ENCODE results near the gene TECPR1. TPM values are rescaled to one million over a fixed set of nuclear protein-coding genes. Genes with fewer than 3 reads are reported as not detected.

TECPR1 gene
- total RNA-seq, 1 experiment from 2014 or later = 13.9 TPM

- no peak for TF ChIP-seq CTCF (conservative IDR thresholded peaks at IDR 0.05)
- H3K4ac ChIP-seq (ENCODE audit: low read depth, low read length) = no peak overlapping the region
- no peaks in the 10 kb centered on the region for H3K23me2 ChIP-seq (ENCODE audit: insufficient read length, low read depth, low read length, poor library complexity, severe bottlenecking)
- no peak overlapping the region for H2BK12ac ChIP-seq (ENCODE audit: insufficient read length, low read depth, low read length)
- no peak overlapping the region for H2BK5ac ChIP-seq (ENCODE audit: insufficient read length, low read length)
- H3K9me3 ChIP-seq (ENCODE audit: control insufficient read depth, low read depth, low read length) = no peaks in the 10 kb centered on the region
- H3K4me2 ChIP-seq (ENCODE audit: insufficient read depth, insufficient read length, low read length) = no peak overlapping the region
- no peak overlapping the region for H4K91ac ChIP-seq (ENCODE audit: insufficient read length, low read depth, low read length)
- H4K5ac ChIP-seq (ENCODE audit: insufficient read length, low read depth, low read length) = no peak overlapping the region
- Mint-ChIP-seq H3K36me3 (ENCODE audit: insufficient read depth in 1 of 3, low read depth in 3 of 3) (peaks cover 4 to 16% (median 5%) of the 10 kb centered on the region in 3 experiments; a peak in 6 of 7 replicates), H3K4me3 (no peak overlapping the region), H3K27me3 (ENCODE audit: low read depth) (no peaks in the 10 kb centered on the region), H3K9me3 (no peaks in the 10 kb centered on the region), H3K4me1 (peaks cover 9 to 13% of the 10 kb centered on the region in 2 experiments), H3K27ac (0 out of 7 replicates have a peak overlapping the region, but pooled peaks of 1 of the 3 experiments have one; percentile 44)
- H3K18ac ChIP-seq (ENCODE audit: insufficient read length, low read depth, low read length) = no peak overlapping the region
- DNase-seq = no peak
- no peak overlapping the region for H3K14ac ChIP-seq (ENCODE audit: insufficient read depth, low read length)
- no peak overlapping the region for H3T11ph ChIP-seq (ENCODE audit: low read length)
- no peak overlapping the region for H2BK120ac ChIP-seq (ENCODE audit: low read depth, low read length, poor library complexity, severe bottlenecking)
- H3K4me1 ChIP-seq (ENCODE audit: insufficient read depth, low read length) = peaks cover 2% of the 10 kb centered on the region; the same call in 1 of the 2 replicates
- no peaks in the 10 kb centered on the region for H4K20me1 ChIP-seq (ENCODE audit: control insufficient read depth, insufficient read depth, insufficient read length)
- H2AK5ac ChIP-seq (ENCODE audit: insufficient read length, low read length) = no peak overlapping the region
- H3K27me3 ChIP-seq (ENCODE audit: insufficient read depth, low read length) = no peaks in the 10 kb centered on the region
- H4K8ac ChIP-seq (replicated peaks; ENCODE audit: insufficient read length, low read depth, low read length) = no peak overlapping the region
- H2BK15ac ChIP-seq (ENCODE audit: low read depth, low read length) = no peak overlapping the region
- H3K27ac ChIP-seq (ENCODE audit: insufficient read length, low read depth, low read length) = no peak overlapping the region
- no peaks in the 10 kb centered on the region for H3K79me2 ChIP-seq (ENCODE audit: insufficient read depth, low read length)
- no peak overlapping the region for H3K56ac ChIP-seq (ENCODE audit: insufficient read length, low read depth, low read length)
- no peak overlapping the region for H3K23ac ChIP-seq (ENCODE audit: insufficient read length, low read depth, low read length)
- H2AFZ ChIP-seq (ENCODE audit: low read length) = no peak overlapping the region
- WGBS (ENCODE audit: extremely low coverage, insufficient read length, low lambda C conversion rate) = no CpG with 5 or more reads among the region's 6 CpGs
- no peak overlapping the region for H2BK20ac ChIP-seq (ENCODE audit: low read depth, low read length, poor library complexity, severe bottlenecking)
- H3K79me1 ChIP-seq (ENCODE audit: insufficient read depth, low read depth, low read length, poor library complexity, severe bottlenecking) = peaks cover 3% of the 10 kb centered on the region
- H3K9ac ChIP-seq (ENCODE audit: extremely low read depth, insufficient read length, low read length) = no peak overlapping the region
These were observed 74.5 kb downstream of the TECPR1 start for GRCh38 chr7:98177553-98177952.
